NCI-H345 treated with DMSO at 0.1 percent for 48 hours (cell line): Measurements from ENCODE around the gene SOBP.
"Not testable (repeated sequence)": the region's sequence is repeated elsewhere in the genome, so short reads cannot be mapped to it uniquely, and the experiment has no call there.

Source experiments
- DNase-seq: peaks from one replicate; lab custom pipeline; 2025; ENCODE audit not compliant: unreplicated experiment; lab: John Stamatoyannopoulos, UW

SOBP gene

GRCh38 chr6:107488174-107488874, 1.6 kb upstream of the SOBP start:
- DNase-seq, result no peak

- no peak for DNase-seq
Measured at GRCh38 chr6:107488875-107489635, 862 bp upstream of the SOBP start.

- no peak for DNase-seq
Measured at GRCh38 chr6:107490566-107491137, 735 bp downstream of the SOBP start.

GRCh38 chr6:107491138-107491609, 1.3 kb downstream of the SOBP start:
- DNase-seq, result no peak

GRCh38 chr6:107491760-107492660, 2.1 kb downstream of the SOBP start:
- no peak for DNase-seq

GRCh38 chr6:107493158-107494057, 3.5 kb downstream of the SOBP start:
- DNase-seq, result no peak

- DNase-seq, result no peak
Measured at GRCh38 chr6:107495196-107495643, 5.3 kb downstream of the SOBP start.

- DNase-seq, result no peak
Measured at GRCh38 chr6:107495971-107496370, 6.1 kb downstream of the SOBP start.

- no peak for DNase-seq
Measured at GRCh38 chr6:107496892-107497684, 7.2 kb downstream of the SOBP start.

- no peak for DNase-seq
Measured at GRCh38 chr6:107504270-107505026, 14.5 kb downstream of the SOBP start.

GRCh38 chr6:107506145-107506544, 16.2 kb downstream of the SOBP start:
- no peak for DNase-seq

GRCh38 chr6:107509506-107509905, 19.6 kb downstream of the SOBP start:
- DNase-seq, result no peak

- no peak for DNase-seq
Measured at GRCh38 chr6:107510108-107510507, 20.2 kb downstream of the SOBP start.

- DNase-seq, result no peak
Measured at GRCh38 chr6:107511511-107511993, 21.6 kb downstream of the SOBP start.

- DNase-seq, result no peak
Measured at GRCh38 chr6:107513214-107513613, 23.3 kb downstream of the SOBP start.

- DNase-seq, result no peak
Measured at GRCh38 chr6:107515955-107516354, 26.0 kb downstream of the SOBP start.

GRCh38 chr6:107517274-107517673, 27.4 kb downstream of the SOBP start:
- no peak for DNase-seq

- not testable (repeated sequence) for DNase-seq
Measured at GRCh38 chr6:107519224-107519623, 29.3 kb downstream of the SOBP start.
